Myocyte (in vitro differentiated cells): ENCODE results near the gene HDHD2. TPM values are rescaled to one million over a fixed set of nuclear protein-coding genes. Genes with fewer than 3 reads are reported as not detected.

ENCODE experiments used
- DNase-seq: peaks from one replicate; pipeline ENCODE4 v3.0.0-alpha.2; 2012; ENCODE audit warnings: low read depth
- total RNA-seq: library from RNA; depleted of rRNA; stranded (reverse); fragments of >200 nt; gene quantifications from 2 replicates; pipeline ENCODE4 v1.2.3, GENCODE V29; 2014

Gene HDHD2
- total RNA-seq, 1 donor from 2014 or later, result 19.1 TPM

DNA sequence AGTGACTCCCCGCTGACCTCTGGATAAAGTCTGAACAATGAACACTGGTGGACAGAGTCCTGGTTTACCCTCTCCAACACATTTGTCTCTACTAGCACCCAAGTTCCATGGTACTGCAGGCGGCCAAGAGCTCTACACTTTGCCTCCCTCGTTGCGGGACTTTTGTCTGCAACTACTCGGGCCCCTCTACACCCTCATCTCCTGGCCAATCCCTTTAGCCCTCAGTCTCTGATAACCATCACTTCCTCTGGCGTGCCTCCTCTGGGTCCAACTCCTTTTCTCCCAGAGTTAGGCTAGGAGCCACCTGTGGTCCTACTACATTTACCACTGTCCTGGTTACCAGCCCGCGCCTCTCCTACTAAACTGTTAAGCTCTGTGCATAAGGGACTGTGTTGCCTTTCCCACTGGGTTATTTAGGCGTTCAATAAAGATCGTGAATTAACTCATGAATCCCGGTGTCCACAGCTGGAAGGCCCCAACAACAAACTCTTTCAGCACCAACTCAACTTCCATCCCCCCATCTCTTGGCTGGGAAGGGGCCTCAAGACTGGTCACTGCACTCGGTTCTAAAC is 757 bp downstream of the HDHD2 start:
- peak; percentile 13 for DNase-seq

DNA sequence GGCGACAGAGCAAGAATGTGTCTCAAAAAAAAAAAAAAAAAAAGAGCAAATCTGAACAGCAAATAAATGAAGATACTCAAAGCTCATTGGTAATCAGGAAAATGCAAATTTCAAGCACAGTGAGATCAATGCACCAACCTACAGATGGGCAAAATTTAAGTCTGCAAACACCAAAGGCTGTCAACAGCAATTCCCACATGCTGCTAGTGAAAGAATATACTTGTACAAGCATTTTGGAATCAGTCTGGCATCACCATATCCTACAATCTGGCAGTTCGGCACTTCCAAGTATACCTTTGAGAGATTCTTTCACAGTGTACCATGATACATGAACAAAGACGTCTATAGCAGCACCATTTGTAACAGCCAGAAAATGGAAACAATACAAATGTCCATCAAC is 4.1 kb downstream of the HDHD2 start:
- no peak for DNase-seq

DNA sequence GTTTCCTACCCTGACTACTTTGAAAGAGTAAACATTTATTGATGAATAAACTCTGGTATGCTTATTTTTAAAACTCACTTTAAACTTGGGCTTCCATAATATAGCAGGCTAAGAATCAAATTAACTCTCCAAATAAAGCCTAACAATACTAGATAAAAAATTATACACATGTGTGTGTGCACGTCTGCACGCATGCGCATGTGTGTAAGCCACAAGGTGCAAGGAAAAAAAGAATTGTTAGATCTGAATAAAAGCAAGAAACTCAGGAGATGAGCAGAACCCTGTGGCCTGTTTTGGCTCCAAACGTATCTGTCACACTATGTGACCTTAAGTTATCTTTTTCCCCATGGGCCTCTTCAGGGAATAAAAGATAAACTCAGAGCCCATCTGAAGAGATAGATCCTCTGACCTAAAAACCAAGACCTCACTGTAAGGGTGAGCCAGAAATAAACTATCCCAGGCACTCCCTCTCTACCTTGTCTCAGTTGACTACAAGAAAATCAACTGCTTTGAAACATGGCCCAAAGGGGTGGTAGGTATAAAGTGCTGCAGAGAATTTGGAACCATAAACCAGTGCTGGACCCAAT is 6.3 kb downstream of the HDHD2 start:
- no peak for DNase-seq

DNA sequence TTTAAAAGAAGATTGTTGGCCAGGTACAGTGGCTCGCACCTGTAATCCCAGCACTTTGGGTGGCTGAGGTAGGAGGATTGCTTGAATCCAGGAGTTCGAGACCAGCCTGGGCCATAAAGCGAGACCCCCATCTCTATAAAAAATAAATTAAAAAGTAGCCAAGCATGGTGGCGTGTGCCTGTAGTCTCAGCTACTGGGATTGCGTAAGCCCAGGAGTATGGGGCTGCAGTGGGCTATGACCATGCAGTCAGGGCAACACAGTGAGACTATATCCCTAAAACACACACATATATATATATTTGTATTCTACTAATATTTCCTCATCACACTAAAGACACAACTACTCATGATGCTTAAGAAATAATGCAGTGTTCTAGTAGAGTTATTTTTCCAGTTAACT is 7.1 kb downstream of the HDHD2 start:
- no peak for DNase-seq

DNA sequence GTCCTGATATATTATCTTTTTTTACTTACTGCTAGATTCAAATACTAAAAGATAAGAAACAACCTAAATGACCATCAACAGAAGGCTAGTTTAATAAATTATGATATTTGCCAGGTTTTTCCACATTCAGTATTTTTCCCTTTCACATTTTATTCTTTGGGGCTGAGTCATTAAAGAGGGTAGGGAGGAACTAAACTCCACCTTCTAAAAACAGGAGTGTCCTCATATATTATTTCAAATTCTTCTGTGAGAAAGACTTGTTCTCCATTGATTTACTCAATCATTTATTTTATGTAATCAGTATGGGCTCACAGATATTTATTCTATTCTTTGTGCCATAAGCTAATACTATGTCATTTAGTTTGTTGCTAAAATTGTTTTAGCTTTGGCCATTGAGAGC is 9.0 kb downstream of the HDHD2 start:
- DNase-seq, result no peak

DNA sequence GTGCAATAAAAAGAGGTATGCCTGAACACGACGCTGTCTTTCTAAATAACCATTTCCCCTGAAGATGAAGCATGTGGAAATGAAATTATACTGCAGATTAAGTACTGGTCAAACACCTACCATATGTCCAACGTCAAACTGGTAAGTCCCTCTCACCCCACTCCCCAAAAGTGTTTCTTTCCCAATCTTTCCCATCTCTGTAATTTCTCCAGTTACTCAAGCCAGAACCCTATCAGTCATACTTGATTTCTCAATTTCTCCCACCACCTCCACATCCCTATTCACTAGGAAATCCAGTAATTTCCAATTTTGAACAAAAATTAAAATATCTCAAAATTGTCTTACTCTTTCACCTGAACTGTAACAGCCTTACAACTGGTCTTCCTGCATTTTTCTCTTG is 29.2 kb downstream of the HDHD2 start:
- no peak for DNase-seq

DNA sequence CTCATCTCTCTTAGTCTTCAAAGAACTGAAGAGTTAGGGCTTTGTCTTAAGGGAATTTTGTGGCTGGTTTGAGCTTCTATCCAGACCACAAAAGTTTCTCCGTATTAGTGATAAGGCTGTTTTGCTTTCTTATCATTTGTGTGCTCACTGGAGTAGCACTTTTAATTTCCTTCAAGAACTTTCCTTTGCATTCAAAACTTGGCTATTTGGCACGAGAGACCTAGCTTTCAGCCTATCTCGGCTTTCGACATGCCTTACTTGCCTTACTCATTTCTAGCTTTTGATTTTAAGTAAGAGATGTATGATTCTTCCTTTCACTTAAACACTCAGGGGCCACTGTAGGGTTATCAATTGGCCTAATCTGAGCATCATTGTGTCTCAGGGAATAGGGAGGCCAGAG is 29.9 kb downstream of the HDHD2 start:
- no peak for DNase-seq

DNA sequence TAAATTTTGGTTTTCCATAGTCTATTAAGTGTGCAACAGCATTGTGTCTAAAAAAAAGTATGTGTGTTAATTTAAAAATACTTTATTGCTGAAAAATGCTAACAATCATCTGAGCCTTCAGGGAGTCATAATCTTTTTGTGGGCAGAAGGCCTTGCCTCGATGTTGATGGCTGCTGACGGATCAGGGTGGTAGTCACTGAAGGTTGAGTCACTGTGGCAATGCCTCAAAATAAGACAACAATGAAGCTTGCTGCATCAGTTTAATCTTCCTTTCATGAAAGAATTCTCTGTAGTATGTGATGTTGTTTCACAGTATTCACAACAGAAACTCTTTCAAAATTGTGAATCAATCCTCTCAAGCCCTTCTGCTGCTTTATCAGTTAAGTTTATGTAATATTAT is 31.3 kb downstream of the HDHD2 start:
- DNase-seq, result peak; percentile 45

DNA sequence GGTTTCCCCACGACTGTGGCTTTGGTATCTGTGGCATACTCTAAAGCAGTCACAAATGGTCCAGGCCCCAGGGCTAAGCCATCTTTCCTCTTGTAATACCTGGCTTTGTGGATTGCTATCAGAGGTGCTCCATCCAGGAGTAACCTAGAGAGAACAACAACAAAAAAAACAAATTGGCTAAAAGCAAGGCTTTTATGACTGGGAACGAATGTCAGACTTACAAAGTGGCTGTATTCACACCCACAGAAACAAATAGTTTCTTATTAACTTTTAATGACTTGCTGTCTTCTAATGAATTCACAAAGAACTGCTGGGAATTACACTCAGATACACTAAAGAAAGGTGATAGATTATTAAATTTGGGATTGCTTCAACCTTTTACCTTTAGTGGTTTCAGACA is 35.1 kb downstream of the HDHD2 start:
- DNase-seq, result no peak

DNA sequence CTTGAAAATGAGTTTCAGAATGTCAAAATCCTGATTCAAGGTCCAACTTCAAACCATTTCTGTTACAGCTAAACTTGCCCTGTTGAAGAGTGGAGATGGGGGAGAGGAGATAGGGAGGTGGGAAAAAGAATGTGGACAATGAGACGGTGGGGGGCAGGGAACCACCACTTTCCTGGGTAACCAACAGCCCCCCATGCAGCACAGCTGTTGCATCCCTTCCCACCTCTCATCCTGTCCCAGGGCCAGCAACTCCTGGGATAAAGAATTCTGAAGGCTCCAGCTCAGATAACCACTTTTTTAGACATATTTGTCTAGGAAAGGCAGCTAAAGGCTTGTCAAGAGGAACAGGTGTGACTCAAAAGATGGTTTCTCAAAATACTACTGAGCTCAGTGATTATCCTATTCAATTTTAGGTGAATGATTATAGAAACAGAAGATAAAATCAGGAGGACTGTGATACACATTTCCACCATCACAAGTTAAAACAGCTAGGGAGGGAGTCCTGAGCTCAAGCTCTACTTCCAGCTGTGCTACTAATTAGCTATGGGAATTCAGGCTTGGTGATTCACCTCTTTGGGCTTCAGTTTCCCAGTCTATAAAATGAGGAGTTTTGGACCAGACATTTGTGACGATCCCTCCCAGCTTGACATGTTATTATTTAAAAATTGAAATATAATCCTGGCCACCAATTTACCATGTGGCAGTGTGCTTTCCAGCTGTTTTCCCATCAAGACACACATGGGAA is 36.3 kb downstream of the HDHD2 start:
- peak; percentile 40 for DNase-seq

DNA sequence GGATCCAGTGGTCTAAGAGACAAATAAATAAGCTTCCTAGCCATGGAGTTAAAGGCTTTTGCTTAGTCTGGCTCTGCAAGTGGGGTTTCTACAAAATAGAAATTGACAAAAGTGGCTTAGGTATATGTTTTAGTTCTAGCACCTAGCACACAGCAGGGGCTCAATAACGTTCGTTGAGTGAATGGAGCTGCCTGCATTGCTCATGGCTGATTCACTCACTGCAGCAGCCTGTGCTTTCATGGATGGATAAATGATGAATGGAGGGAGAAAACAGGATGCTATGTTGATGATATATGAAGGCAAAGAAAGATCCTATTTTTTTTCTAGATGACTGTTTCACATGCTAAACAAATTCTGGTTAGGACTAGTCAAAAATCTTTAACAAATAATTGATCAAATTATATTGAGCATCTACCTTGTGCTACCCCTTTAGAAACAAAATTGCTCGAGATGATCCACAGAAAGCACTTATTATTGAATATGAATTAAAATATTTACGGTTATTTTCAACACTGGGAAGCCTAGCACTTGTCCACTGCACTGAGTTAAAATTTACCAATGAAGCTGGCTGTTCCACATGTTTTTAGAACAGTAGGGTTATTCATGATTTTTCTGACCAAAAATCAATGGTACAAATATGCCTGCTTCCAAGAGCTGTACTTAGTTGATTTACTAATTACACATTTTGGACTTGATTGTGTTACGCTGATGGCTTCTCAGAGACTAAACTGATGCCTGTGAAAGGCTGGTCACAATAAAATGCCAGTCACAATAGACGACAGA is 39.6 kb downstream of the HDHD2 start:
- DNase-seq, result no peak

DNA sequence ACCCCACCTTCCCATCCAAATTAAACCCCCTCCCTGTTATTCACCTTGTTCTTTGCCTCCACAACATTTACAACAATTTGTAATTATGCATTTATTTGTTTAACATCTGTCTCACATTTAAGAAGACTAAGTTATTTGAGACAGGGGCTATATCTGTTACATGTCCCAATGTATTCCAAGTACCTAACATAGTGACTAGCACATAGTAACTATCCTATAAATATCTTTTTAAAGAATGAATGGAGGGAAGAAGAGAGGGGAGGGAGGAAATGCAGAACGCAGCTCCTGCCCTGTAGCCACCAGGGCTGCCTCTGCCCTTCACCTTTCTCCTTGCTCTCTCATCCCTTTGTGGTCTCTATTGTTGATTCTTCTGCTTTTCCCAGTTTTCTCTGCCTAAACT is 40.6 kb downstream of the HDHD2 start:
- DNase-seq, result no peak

DNA sequence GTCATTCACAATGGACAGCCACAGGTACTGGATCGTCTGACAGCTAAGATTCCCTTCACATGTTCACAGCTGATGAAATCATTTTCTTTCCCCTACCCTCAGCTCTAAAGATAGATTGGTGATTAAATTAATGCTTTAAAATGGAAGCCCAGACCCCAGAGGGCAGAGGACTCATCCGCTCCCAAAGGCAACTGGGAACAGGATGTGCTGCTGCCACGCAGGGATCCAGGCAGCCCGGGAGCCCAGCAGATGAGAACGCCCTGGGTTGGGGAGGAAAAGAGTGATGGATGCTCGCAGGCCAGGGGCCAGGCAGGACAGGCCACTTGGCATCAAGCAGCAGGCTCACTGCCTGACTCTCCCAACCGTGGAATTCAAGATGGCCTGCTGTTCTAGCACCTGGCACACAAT is 41.3 kb downstream of the HDHD2 start:
- peak; percentile 26 for DNase-seq

DNA sequence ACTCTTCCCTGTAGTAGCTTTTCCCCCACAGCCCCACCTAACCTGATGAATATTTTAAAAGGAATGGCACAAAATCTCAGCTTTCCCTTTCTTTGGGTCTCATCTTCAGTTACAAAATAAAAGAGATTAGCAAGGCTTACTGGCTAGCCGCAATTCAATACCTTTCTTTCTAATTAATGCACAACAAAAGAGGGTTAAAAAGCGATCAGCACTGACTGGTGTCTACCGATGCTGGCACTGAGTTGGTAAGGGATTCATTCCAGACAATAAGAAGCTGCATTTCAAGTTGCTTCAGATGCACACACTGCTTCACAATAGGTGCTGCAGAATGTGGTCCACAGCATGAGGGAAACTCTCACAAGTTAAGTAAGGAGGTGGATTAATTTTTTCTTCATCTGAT is 41.9 kb downstream of the HDHD2 start:
- DNase-seq, result no peak

DNA sequence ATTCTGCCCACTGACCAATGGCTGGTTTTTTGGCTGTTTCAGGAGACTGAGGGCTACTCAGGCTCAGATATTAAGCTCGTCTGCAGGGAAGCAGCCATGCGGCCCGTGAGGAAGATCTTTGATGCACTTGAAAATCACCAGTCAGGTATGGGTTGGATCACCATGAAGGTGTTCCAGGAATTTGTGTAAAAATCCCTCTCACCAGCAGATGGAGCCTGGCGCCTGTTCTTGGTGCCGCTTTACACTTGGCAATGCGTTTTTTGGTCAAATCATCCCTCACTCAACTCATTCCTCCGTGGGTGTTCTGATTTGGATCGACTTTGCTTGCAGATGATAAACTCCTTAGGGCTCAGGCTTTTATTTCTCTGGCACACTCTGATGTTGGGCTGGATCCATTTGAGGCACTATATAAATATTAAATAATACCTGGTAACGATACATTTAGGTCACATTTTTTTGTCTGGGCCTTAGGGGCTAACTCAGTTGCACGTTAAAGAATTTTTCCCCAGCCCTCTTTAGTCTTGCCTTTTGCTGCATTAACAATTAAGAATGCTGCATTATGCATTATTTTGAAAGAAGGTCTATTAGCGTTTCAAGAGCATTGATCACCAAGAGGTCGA is 50.0 kb downstream of the HDHD2 start:
- peak; percentile 50 for DNase-seq

DNA sequence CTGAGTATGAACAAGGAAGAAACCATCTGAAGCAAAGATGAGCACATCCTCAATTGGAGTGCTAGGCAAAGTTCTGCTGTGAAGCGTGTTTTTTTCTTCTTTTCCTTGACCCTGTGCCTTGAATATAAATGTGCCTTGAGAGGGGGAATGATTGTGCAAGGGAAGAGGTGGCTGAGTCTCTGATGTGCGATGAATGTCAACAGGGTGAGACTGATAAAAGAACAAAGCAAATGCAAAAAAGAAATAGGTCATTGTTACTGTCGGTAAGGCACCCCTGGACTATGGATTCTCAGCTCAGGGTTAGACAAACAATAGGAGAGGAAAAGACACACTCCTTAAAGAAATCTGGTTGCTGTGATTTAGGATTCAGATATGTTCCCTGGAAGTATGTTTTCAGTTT is 54.5 kb downstream of the HDHD2 start:
- no peak for DNase-seq

DNA sequence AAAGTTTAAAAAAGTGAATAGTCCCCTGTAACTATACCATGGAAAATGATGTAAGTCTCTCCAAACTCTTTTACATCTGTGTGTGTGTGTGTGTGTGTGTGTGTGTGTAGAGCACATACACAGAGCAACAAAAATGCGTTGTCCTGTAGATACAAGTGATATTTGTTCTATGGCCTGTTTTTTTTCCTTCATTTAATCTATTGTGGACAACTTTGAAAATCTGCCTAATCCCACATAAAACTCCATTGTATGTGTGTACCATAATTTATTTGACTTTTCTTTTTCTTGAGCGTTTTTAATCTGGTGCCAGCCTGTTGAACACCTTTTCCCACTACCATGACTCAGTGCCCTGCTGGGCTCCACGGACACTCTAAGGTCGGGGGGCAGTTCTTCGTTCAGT is 62.6 kb downstream of the HDHD2 start:
- DNase-seq, result no peak

DNA sequence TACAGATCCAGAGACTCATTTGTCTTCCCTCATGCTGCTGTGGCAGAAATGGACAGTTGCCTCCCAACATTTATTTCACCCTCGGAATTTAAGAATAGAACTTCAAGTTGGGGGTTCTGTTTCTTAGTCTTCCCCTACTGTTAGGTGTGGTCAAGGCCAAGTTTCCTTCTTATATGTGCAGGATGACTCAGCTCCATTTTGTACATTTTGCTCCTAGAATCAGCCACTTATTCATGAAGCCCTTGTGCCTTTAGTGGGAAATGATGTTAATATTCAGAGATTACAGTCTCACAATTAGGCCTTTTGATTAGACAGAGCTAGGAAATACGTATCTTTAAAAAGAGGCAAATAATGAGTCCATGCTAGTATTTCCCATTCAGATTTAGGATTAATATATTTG is 68.7 kb downstream of the HDHD2 start:
- DNase-seq, result no peak

DNA sequence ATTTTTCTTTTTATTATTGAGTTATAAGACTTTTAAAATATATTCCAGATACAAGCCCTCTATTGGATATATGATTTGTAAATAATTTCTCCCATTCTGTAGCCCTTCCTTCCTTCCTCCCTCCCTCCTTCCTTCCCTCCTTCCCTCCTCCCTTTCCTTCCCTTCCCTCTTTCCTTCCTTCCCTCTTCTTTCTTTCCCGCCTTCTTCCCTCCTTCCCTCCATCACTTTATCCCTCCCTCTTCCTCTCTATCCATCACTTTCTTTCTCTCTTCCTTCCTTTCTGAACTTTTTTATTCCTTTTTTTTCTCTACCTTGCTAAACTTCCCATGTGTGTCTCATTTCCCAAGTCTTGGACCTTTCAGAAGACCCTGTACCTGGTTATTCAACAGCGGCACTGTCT is 69.4 kb downstream of the HDHD2 start:
- no peak for DNase-seq

DNA sequence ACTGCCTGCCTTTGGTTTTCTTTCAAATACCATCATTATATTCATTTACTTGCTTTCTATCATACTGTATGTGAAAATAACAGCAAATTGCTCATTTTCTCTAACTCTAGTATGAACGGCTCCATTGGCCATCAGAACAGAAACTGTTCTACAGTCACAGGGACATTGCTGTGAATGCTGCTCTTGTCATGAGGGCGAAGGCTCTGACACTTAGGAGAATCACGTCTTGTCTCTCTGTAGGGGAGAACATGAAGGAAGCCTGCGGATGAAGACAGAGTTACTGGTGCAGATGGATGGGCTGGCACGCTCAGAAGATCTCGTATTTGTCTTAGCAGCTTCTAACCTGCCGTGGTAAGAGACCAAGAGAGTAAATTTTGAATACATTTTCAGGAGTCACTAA is 73.2 kb downstream of the HDHD2 start:
- DNase-seq, result no peak

DNA sequence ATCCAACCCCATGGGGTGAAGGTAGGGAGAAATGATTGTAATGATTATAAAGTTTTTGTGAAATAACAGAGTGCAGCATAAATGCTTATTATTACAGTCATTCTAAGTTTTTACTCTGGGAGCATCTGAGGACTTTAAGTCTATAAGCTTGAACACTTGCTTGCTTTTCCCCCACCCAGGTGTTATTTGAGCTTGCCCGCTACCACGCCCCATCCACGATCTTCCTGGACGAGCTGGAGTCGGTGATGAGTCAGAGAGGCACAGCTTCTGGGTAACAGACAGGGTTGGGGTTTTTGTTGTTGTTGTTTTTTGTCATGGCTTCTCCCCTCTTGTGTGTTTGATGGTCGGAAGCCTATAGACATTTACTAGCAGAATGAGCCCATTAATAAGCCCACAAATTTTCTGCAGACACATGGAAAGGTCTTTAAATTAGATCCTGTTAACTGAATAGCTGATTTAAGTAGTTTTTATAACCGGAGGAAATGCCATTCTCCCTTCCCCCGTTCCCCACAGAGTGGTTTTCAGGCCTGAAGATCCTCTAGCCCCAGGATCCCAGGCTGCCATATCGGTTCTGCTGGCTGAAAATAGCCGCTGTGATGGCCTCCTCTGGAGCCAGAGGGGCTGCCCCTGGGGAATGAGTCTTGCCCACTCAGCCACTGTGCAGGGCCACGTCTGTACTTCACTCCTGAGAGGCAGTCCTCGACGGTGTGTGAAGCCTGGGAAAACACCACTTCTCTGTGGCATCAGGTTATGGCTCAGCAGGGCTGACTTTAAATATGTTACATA is 75.0 kb downstream of the HDHD2 start:
- DNase-seq, result peak; percentile 77
